NOMO-1 treated with dmso at 0.1 percent for 144 hours (cell line): Measurements from ENCODE around the gene AGPAT3.
A peak's percentile ranks its signal among the peaks of the same experiment; 100 is the strongest.

Experiments used
- DNase-seq: peaks from one replicate; lab custom pipeline; 2025; ENCODE audit not compliant: unreplicated experiment; lab: John Stamatoyannopoulos, UW

Gene AGPAT3

GRCh38 chr21:43989401-43989800 lies 124.4 kb downstream of the AGPAT3 start:
- DNase-seq, result no peak

- DNase-seq, result no peak
Measured at GRCh38 chr21:43991447-43991991, 126.5 kb downstream of the AGPAT3 start.

- DNase-seq, result no peak
Measured at GRCh38 chr21:43992121-43992520, 127.1 kb downstream of the AGPAT3 start.

- DNase-seq, result no peak
Measured at GRCh38 chr21:43993420-43993934, 128.5 kb downstream of the AGPAT3 start.

- DNase-seq, result no peak
Measured at GRCh38 chr21:43994085-43994484, 129.1 kb downstream of the AGPAT3 start.

GRCh38 chr21:43994646-43995045 lies 129.6 kb downstream of the AGPAT3 start:
- DNase-seq, result no peak

GRCh38 chr21:43995521-43996105 lies 130.6 kb downstream of the AGPAT3 start:
- DNase-seq, result no peak

- DNase-seq, result no peak
Measured at GRCh38 chr21:43997766-43998742, 133.0 kb downstream of the AGPAT3 start.

- no peak for DNase-seq
Measured at GRCh38 chr21:44000360-44000759, 135.3 kb downstream of the AGPAT3 start.

GRCh38 chr21:44002511-44002910 lies 137.5 kb downstream of the AGPAT3 start:
- no peak for DNase-seq

GRCh38 chr21:44003307-44003966 lies 138.4 kb downstream of the AGPAT3 start:
- no peak for DNase-seq

- DNase-seq, result no peak
Measured at GRCh38 chr21:44005071-44005470, 140.0 kb downstream of the AGPAT3 start.

GRCh38 chr21:44005593-44005992 lies 140.6 kb downstream of the AGPAT3 start:
- DNase-seq, result no peak

GRCh38 chr21:44006017-44006619 lies 141.1 kb downstream of the AGPAT3 start:
- no peak for DNase-seq

GRCh38 chr21:44006656-44007055 lies 141.6 kb downstream of the AGPAT3 start:
- DNase-seq, result no peak

- DNase-seq, result peak; percentile 21
Measured at GRCh38 chr21:44010429-44010828, 145.4 kb downstream of the AGPAT3 start.

- DNase-seq, result no peak
Measured at GRCh38 chr21:44011123-44011522, 146.1 kb downstream of the AGPAT3 start.

GRCh38 chr21:44011579-44012473 lies 146.8 kb downstream of the AGPAT3 start, which contains the start of gene TRAPPC10:
Gene TRAPPC10, plus strand, starts transcription at chr21:44012309. Its CDS starts 185 bp downstream, at chr21:44012494.
- DNase-seq, result peak; percentile 75

- peak; percentile 71 for DNase-seq
Measured at GRCh38 chr21:44012474-44013379, 147.7 kb downstream of the AGPAT3 start.
